Natural killer cell (primary cell): ENCODE data around the gene ADGRD1. TPM values are rescaled to one million over a fixed set of nuclear protein-coding genes. Genes with fewer than 3 reads are reported as not detected.
A peak's percentile ranks its signal among the peaks of the same experiment; 100 is the strongest.

ENCODE experiments used
- ATAC-seq, 3 donors: fragments of 150-1000 bp in 2 of 3; fragments of 200-7000 bp in 1 of 3; cut with Tn5 transposase; 1 replicate in 1 of 3; 2 replicates in 2 of 3; pipeline ENCODE4 v1.10.0; 2021; ENCODE audit warnings: mild to moderate bottlenecking in 2 of 3, moderate library complexity in 2 of 3
- DNase-seq, 2 donors: peaks; one replicate each; pipeline versions ENCODE4 v3.0.0 to v3.0.0-alpha.2; 2013 to 2021; ENCODE audit warnings: mixed read lengths in 1 of 2
- H3K27ac ChIP-seq: one replicate; pipeline ENCODE4 v1.5.1; 2013; ENCODE audit warnings: mild to moderate bottlenecking, low read length
- H3K27me3 ChIP-seq: one replicate; pipeline ENCODE4 v1.6.1; 2013; ENCODE audit warnings: low read length; ENCODE audit not compliant: control insufficient read depth, insufficient read depth
- H3K36me3 ChIP-seq: one replicate; pipeline ENCODE4 v1.6.1; 2013; ENCODE audit warnings: low read length; ENCODE audit not compliant: control insufficient read depth, insufficient read depth
- H3K4me1 ChIP-seq: one replicate; pipeline ENCODE4 v1.6.1; 2013; ENCODE audit warnings: low read length; ENCODE audit not compliant: control insufficient read depth, insufficient read depth
- H3K4me3 ChIP-seq: one replicate; pipeline ENCODE4 v1.5.1; 2013; ENCODE audit warnings: low read length
- H3K9me3 ChIP-seq: one replicate; pipeline ENCODE4 v1.6.1; 2013; ENCODE audit warnings: low read length; ENCODE audit not compliant: control insufficient read depth, insufficient read depth
- H3K27ac Mint-ChIP-seq, 2 donors: one replicate each; pipeline ENCODE4 v1.8.0; 2022; ENCODE audit warnings: mild to moderate bottlenecking in 2 of 2, mixed read lengths in 2 of 2, moderate library complexity in 1 of 2
- H3K27me3 Mint-ChIP-seq, 2 donors: one replicate each; pipeline ENCODE4 v1.8.0; 2022; ENCODE audit warnings: low read depth in 2 of 2, mixed read lengths in 2 of 2
- H3K36me3 Mint-ChIP-seq: one replicate; pipeline ENCODE4 v1.8.0; 2022; ENCODE audit warnings: mixed read lengths
- H3K4me1 Mint-ChIP-seq, 2 donors: one replicate each; pipeline ENCODE4 v1.8.0; 2022; ENCODE audit warnings: mixed read lengths in 2 of 2
- H3K4me3 Mint-ChIP-seq: one replicate; pipeline ENCODE4 v1.8.0; 2022; ENCODE audit warnings: mild to moderate bottlenecking, moderate library complexity, mixed read lengths
- H3K9me3 Mint-ChIP-seq, 2 donors: one replicate each; pipeline ENCODE4 v1.8.0; 2022; ENCODE audit warnings: mixed read lengths in 2 of 2
- CTCF ChIP-seq: fragments of 200-600 bp; IDR thresholded peaks from one replicate; pipeline ENCODE4 v1.8.0; 2022; ENCODE audit warnings: antibody characterized with exemption
- whole genome bisulfite sequencing: methylation state at CpG from one replicate; pipeline ENCODE4 v1.1.7; 2013; ENCODE audit warnings: missing lambda C conversion rate; ENCODE audit not compliant: insufficient coverage; 5-methylcytosine and 5-hydroxymethylcytosine counted together
- intact Hi-C: fragments of 100-400 bp; cut with micrococcal nuclease; formaldehyde crosslinking; loops from one replicate; pipeline ENCODE4 v1.14.2; 2022
- total RNA-seq, 4 donors: library from RNA; stranded (reverse); fragments of 120-200 nt in 1 of 4; gene quantifications; one replicate each; pipeline versions ENCODE4 v1.2.3 to v1.2.4, GENCODE V29; 2013 to 2022

ADGRD1 gene
- total RNA-seq, 3 donors from 2014 or later (not counting 1 experiment from before 2014, with no cell fraction given) = 0.50 to 3.9 (median 1.4) TPM

- no peaks in the 10 kb centered on the region for H3K9me3 ChIP-seq
- H3K4me1 Mint-ChIP-seq = peaks cover 0 to 7% of the 10 kb centered on the region in 2 donors
- intact Hi-C loops = no loop called here
- ATAC-seq (no peak), DNase-seq (no peak)
- WGBS = 74% methylated on average over 19 of the region's 20 CpGs
- no peaks in the 10 kb centered on the region for H3K36me3 Mint-ChIP-seq
- no peaks in the 10 kb centered on the region for H3K9me3 Mint-ChIP-seq
- no peak for TF ChIP-seq CTCF
- no peak overlapping the region for H3K4me3 ChIP-seq
- no peaks in the 10 kb centered on the region for H3K36me3 ChIP-seq
- H3K4me1 ChIP-seq = peaks cover 30% of the 10 kb centered on the region
- H3K4me3 Mint-ChIP-seq = no peak overlapping the region
- H3K27ac Mint-ChIP-seq = no peak overlapping the region
- peak overlapping the region; percentile 75 for H3K27ac ChIP-seq
- no peaks in the 10 kb centered on the region for H3K27me3 ChIP-seq
- no peaks in the 10 kb centered on the region for H3K27me3 Mint-ChIP-seq
Measured at GRCh38 chr12:131027876-131028586, 74.3 kb downstream of the ADGRD1 start.

GRCh38 chr12:131028587-131029338, 75.1 kb downstream of the ADGRD1 start:
- H3K36me3 ChIP-seq = no peaks in the 10 kb centered on the region
- H3K9me3 ChIP-seq = no peaks in the 10 kb centered on the region
- Mint-ChIP-seq H3K9me3 (no peaks in the 10 kb centered on the region), H3K4me3 (no peak overlapping the region), H3K36me3 (no peaks in the 10 kb centered on the region), H3K27me3 (no peaks in the 10 kb centered on the region), H3K27ac (no peak overlapping the region), H3K4me1 (peaks cover 0 to 7% of the 10 kb centered on the region in 2 donors)
- ATAC-seq (peak in 1 of 3 donors; percentile 52), DNase-seq (no peak)
- H3K4me1 ChIP-seq = peaks cover 30% of the 10 kb centered on the region
- intact Hi-C loops = no loop called here
- 78% methylated on average over 29 of the region's 29 CpGs for WGBS
- no peaks in the 10 kb centered on the region for H3K27me3 ChIP-seq
- H3K27ac ChIP-seq = peak overlapping the region; percentile 75
- no peak for TF ChIP-seq CTCF
- H3K4me3 ChIP-seq = no peak overlapping the region

- no peak overlapping the region for H3K4me3 ChIP-seq
- no peak overlapping the region for H3K27ac ChIP-seq
- peaks cover 0 to 12% of the 10 kb centered on the region in 2 donors for H3K4me1 Mint-ChIP-seq
- H3K9me3 Mint-ChIP-seq = no peaks in the 10 kb centered on the region
- H3K27me3 Mint-ChIP-seq = no peaks in the 10 kb centered on the region
- DNase-seq = no peak
- WGBS = 92% methylated on average over 35 of the region's 35 CpGs
- intact Hi-C loops = no loop called here
- H3K36me3 Mint-ChIP-seq = no peaks in the 10 kb centered on the region
- peaks cover 44% of the 10 kb centered on the region for H3K4me1 ChIP-seq
- no peaks in the 10 kb centered on the region for H3K36me3 ChIP-seq
- no peaks in the 10 kb centered on the region for H3K27me3 ChIP-seq
- H3K27ac Mint-ChIP-seq = no peak overlapping the region
- TF ChIP-seq CTCF = no peak
- ATAC-seq = no peak
- H3K4me3 Mint-ChIP-seq = no peak overlapping the region
- no peaks in the 10 kb centered on the region for H3K9me3 ChIP-seq
Measured at GRCh38 chr12:131030472-131031328, 77.0 kb downstream of the ADGRD1 start.
